HepG2 (cell line): ENCODE results near the gene IRGQ.

ENCODE experiments used
- ARHGAP35 ChIP-seq: sonication (generic); formaldehyde crosslinking; IDR thresholded peaks from 2 replicates; pipeline ENCODE4 v1.9.0; 2022; ENCODE audit warnings: mild to moderate bottlenecking, inconsistent platforms, moderate library complexity, missing genetic modification reagents, borderline replicate concordance
- CEBPB ChIP-seq: IDR thresholded peaks from 2 replicates; pipeline ENCODE4 v1.6.1; 2011; ENCODE audit warnings: low read depth, low read length, improper control_type of control experiment, borderline replicate concordance
- CTCF ChIP-seq: sonication (generic); formaldehyde crosslinking; IDR thresholded peaks from 2 replicates; pipeline ENCODE4 v1.5.0; 2020; ENCODE audit warnings: mild to moderate bottlenecking, missing genetic modification reagents, moderate library complexity
- ETV6 ChIP-seq: sonication (generic); formaldehyde crosslinking; conservative IDR thresholded peaks from 2 replicates; pipeline ENCODE4 v1.4.0; 2020; ENCODE audit warnings: missing genetic modification reagents
- FOXP1 ChIP-seq, 2 experiments: fragments of 450-650 bp in 1 of 2; IDR thresholded peaks; 2 replicates each; pipeline ENCODE4 v1.6.1; 2017 to 2018; ENCODE audit warnings: antibody characterized with exemption in 1 of 2
- PAWR ChIP-seq: sonication (generic); formaldehyde crosslinking; IDR thresholded peaks from 2 replicates; pipeline ENCODE4 v1.4.0; 2020; ENCODE audit warnings: missing genetic modification reagents, mild to moderate bottlenecking, borderline replicate concordance
- POLR2AphosphoS5 ChIP-seq: IDR thresholded peaks from 2 replicates; pipeline ENCODE4 v1.6.1; 2012; ENCODE audit warnings: low read depth, low read length
- TOE1 ChIP-seq: sonication (generic); formaldehyde crosslinking; IDR thresholded peaks from 2 replicates; pipeline ENCODE4 v1.4.0; 2020; ENCODE audit warnings: mild to moderate bottlenecking, missing genetic modification reagents
- ZBTB46 ChIP-seq: sonication (generic); formaldehyde crosslinking; IDR thresholded peaks from 2 replicates; pipeline ENCODE4 v1.4.0; 2020; ENCODE audit warnings: mild to moderate bottlenecking, missing genetic modification reagents, borderline replicate concordance
- ZNF234 ChIP-seq: sonication (generic); formaldehyde crosslinking; conservative IDR thresholded peaks from 2 replicates; pipeline ENCODE4 v1.5.1; 2020; ENCODE audit warnings: mild to moderate bottlenecking, missing genetic modification reagents
- ZNF562 ChIP-seq: sonication (generic); formaldehyde crosslinking; IDR thresholded peaks from 2 replicates; pipeline ENCODE4 v1.8.0; 2022; ENCODE audit warnings: missing genetic modification reagents, borderline replicate concordance
- ZNF619 ChIP-seq: sonication (generic); formaldehyde crosslinking; IDR thresholded peaks from 2 replicates; pipeline ENCODE4 v1.4.0; 2020; ENCODE audit warnings: mild to moderate bottlenecking, missing genetic modification reagents

- TF ChIP-seq ZBTB46 (CRISPR knock-in tag) = no peak
- TF ChIP-seq ETV6 (CRISPR knock-in tag) = no peak
- TF ChIP-seq PAWR (CRISPR knock-in tag) = no peak
- TF ChIP-seq ZNF562 (CRISPR knock-in tag) = no peak
- no peak for TF ChIP-seq ZNF619 (CRISPR knock-in tag)
- no peak for TF ChIP-seq ZNF234 (CRISPR knock-in tag)
- no peak for TF ChIP-seq CTCF (CRISPR knock-in tag)
- TF ChIP-seq ARHGAP35 = no peak
- TF ChIP-seq CEBPB = no peak
- TF ChIP-seq TOE1 (CRISPR knock-in tag) = no peak
- TF ChIP-seq POLR2AphosphoS5 = peak; percentile 79
- no peak for TF ChIP-seq FOXP1 (IDR thresholded peaks at IDR 0.05)
- TF ChIP-seq FOXP1 (CRISPR knock-in tag; IDR thresholded peaks at IDR 0.05) = no peak
Observed at GRCh38 chr19:43575156-43575950, 20.6 kb downstream of the IRGQ start, which contains the start of the genes PINLYP and XRCC1.
